ENCODE results near the gene CERS4.
"Not testable (repeated sequence)": the region's sequence is repeated elsewhere in the genome, so short reads cannot be mapped to it uniquely, and the experiment has no call there.

The CERS4 gene

DNA sequence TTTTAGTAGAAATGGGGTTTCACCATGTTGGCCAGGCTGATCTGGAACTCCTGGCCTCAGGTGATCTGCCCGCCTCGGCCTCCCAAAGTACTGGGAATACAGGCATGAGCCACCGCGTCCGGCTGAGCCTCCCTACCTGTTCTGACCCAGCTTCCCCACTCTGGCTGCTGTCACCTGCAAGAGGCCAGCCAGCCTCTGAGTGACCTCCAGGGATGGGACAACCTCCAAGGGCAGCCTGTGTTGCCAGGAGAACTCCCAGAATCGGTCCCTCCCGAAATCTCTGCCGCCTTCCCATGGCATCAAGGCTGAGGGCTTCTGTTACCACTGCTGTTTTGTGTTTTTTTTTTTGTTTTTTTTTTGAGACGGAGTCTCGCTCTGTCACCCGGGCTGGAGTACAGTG, 11.3 kb downstream of the CERS4 start:
- TF ChIP-seq, protein P1, sequence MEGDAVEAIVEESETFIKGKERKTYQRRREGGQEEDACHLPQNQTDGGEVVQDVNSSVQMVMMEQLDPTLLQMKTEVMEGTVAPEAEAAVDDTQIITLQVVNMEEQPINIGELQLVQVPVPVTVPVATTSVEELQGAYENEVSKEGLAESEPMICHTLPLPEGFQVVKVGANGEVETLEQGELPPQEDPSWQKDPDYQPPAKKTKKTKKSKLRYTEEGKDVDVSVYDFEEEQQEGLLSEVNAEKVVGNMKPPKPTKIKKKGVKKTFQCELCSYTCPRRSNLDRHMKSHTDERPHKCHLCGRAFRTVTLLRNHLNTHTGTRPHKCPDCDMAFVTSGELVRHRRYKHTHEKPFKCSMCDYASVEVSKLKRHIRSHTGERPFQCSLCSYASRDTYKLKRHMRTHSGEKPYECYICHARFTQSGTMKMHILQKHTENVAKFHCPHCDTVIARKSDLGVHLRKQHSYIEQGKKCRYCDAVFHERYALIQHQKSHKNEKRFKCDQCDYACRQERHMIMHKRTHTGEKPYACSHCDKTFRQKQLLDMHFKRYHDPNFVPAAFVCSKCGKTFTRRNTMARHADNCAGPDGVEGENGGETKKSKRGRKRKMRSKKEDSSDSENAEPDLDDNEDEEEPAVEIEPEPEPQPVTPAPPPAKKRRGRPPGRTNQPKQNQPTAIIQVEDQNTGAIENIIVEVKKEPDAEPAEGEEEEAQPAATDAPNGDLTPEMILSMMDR (IDR thresholded peaks at IDR 0.05; ENCODE audit: low read depth, low read length): no peak
- in situ Hi-C loops (cut with HindIII; ENCODE audit: low sequenced_read_pairs): no loop called here
- no peak overlapping the region for H3K4me3 ChIP-seq (ENCODE audit: low read depth, low read length)
- no peak for DNase-seq (ENCODE audit: low read depth, low spot score)

- H3K4me3 ChIP-seq (ENCODE audit: low read depth, low read length): no peak overlapping the region
- in situ Hi-C loops (cut with HindIII; ENCODE audit: low sequenced_read_pairs): no loop called here
- TF ChIP-seq, protein P1 (IDR thresholded peaks at IDR 0.05; ENCODE audit: low read depth, low read length): no peak
- no peak for DNase-seq (ENCODE audit: low read depth, low spot score)
Observed at GRCh38 chr19:8221161-8221560, 12.0 kb downstream of the CERS4 start.

- in situ Hi-C loops (cut with HindIII; ENCODE audit: low sequenced_read_pairs); H3K4me3 ChIP-seq (ENCODE audit: low read depth, low read length); DNase-seq (ENCODE audit: low read depth, low spot score): not testable (repeated sequence)
Observed at GRCh38 chr19:8223442-8223841, 14.3 kb downstream of the CERS4 start.

DNA sequence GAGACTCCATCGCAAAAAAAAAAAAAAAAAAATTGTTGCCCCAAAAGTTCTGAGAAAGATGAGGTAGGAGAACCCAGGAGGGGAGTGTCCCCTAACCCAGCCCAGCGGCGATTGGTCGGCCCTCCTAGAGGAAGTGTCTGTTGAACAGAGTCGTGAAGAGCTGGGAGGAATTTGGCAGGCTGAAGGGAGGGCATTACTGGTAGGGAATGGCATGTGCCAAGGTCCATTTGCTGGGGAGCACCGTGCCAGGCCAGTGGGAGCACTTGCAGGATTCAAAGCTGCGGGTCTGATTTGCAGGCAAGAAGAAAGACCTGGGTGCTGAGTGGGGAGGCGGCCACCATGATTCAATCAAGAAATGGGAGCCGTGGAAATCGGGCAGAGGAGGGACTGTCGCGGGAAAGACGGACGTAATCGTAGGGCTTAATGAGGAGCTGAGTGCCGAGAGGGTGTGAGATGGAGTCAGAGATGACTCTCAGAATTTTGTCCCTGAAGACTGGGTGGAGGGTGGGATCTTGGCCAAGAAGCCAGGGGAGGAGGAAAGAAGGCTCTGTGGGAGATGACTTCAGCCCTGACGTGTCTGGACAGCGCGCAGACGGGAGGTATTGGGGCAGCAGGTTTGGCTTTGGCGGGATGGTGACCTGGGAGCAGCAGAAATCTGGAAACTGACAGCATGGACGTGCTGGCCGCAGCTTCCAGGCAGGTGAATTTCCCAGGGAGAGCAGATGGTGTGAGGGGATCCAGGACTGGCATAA, 15.4 kb downstream of the CERS4 start:
- H3K4me3 ChIP-seq (ENCODE audit: low read depth, low read length): no peak overlapping the region
- in situ Hi-C loops (cut with HindIII; ENCODE audit: low sequenced_read_pairs): no loop called here

DNA sequence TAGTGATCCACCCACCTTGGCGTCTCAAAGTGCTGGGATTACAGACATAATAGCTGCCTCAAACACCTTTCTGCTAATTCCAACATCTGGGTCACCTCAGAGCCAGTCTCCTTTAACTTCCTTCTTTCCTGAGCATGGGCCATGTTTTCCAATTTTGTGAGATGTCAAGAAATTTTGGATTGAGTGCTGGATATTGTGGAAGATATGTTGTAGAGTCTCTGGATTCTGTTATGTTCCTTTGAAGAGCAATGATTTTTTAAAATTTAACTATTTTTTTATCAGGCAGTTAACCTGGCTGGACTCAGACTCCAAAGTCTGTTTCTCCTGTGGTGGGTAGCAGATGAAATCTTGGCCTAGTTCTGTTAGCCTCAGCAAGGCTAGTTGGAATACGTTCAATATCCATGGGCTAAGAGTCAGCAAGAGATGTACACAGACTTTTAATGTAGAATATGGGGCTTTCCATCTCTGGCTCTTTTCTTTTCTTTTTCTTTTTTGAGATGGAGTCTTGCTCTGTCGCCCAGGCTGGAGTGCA, 22.0 kb downstream of the CERS4 start:
- no peak overlapping the region for H3K4me3 ChIP-seq (ENCODE audit: low read depth, low read length)

More for the DNA sequence above, 15.4 kb downstream of the CERS4 start:
- TF ChIP-seq, protein P1 (IDR thresholded peaks at IDR 0.05; ENCODE audit: low read depth, low read length): no peak
- DNase-seq (ENCODE audit: low read depth, low spot score): no peak

DNA sequence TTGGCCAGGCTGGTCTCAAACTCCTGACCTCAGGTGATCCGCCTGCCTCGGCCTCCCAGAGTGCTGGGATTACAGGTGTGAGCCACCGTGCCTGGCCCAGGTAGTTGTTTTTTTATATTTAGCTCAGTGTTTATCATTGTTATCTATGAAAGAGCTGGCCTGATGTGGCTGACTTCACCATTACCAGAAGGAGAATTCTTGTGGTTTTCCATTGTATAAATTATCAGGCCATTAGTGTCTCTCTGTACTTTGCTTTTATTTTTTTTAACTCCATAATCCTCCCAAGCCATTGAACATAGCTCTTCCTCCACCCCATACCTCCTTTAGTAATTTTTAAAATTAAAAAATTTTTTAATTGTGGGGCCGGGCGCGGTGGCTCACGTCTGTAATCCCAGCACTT, 24.2 kb downstream of the CERS4 start:
- in situ Hi-C loops (cut with HindIII; ENCODE audit: low sequenced_read_pairs): no loop called here
- TF ChIP-seq, protein P1 (IDR thresholded peaks at IDR 0.05; ENCODE audit: low read depth, low read length): no peak
- no peak for DNase-seq (ENCODE audit: low read depth, low spot score)
- no peak overlapping the region for H3K4me3 ChIP-seq (ENCODE audit: low read depth, low read length)

More for the DNA sequence above, 22.0 kb downstream of the CERS4 start:
- TF ChIP-seq, protein P1 (IDR thresholded peaks at IDR 0.05; ENCODE audit: low read depth, low read length): no peak
- in situ Hi-C loops (cut with HindIII; ENCODE audit: low sequenced_read_pairs): no loop called here
- no peak for DNase-seq (ENCODE audit: low read depth, low spot score)

DNA sequence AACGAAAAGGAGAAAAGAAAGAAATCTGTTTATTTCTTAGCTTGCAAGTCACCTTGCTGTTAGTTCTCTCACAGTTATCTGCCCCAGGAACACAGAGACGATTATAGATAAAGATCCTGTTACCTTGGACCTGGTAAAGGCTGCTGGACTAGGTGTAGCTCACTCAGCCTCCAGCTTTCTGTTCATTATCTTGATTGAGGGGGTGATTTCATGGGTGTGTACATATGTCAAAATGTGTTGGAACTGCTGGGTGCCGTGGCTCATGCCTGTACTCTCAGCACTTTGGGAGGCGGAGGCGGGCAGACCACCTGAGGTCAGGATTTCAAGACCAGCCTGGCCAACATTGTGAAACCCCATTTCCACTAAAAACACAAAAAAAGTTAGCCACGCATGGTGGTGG, 27.9 kb downstream of the CERS4 start:
- in situ Hi-C loops (cut with HindIII; ENCODE audit: low sequenced_read_pairs): no loop called here
- TF ChIP-seq, protein P1 (IDR thresholded peaks at IDR 0.05; ENCODE audit: low read depth, low read length): no peak
- DNase-seq (ENCODE audit: low read depth, low spot score): no peak
- H3K4me3 ChIP-seq (ENCODE audit: low read depth, low read length): no peak overlapping the region

Data from astrocyte of the spinal cord (primary cell).